ENCODE data around the gene CBX7.

The CBX7 gene

DNA sequence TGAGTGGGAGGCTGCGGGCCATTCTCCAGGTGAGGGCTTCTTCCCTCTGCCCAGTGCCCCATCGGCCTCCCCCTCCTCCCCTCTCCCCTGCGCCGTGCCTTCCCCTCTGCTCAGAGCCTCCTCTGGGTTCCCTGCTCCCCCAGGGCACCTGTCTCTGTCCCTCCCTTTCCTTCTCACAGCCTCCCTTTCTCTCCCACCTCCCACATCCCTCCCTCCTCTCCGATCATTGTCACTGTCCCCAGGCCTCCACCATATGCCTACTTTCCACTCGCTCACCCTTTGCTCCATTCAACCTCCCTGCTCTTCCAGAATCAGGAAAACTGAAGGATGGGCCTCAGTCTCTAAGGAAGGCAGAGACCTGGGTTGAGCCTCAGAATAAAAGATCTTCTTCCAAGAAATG lies 65.4 kb downstream of the CBX7 start:
- H3K27ac ChIP-seq (replicated peaks): no peak overlapping the region
- TF ChIP-seq SPI1 (IDR thresholded peaks at IDR 0.05; ENCODE audit: borderline replicate concordance, low read depth) (no peak), CTCF (IDR thresholded peaks at IDR 0.05; ENCODE audit: insufficient read depth, low read length) (no peak), GABPA (IDR thresholded peaks at IDR 0.05; ENCODE audit: low read depth) (no peak), POLR2AphosphoS5 (IDR thresholded peaks at IDR 0.05; ENCODE audit: low read depth) (no peak)
- TF ChIP-seq, protein P1, sequence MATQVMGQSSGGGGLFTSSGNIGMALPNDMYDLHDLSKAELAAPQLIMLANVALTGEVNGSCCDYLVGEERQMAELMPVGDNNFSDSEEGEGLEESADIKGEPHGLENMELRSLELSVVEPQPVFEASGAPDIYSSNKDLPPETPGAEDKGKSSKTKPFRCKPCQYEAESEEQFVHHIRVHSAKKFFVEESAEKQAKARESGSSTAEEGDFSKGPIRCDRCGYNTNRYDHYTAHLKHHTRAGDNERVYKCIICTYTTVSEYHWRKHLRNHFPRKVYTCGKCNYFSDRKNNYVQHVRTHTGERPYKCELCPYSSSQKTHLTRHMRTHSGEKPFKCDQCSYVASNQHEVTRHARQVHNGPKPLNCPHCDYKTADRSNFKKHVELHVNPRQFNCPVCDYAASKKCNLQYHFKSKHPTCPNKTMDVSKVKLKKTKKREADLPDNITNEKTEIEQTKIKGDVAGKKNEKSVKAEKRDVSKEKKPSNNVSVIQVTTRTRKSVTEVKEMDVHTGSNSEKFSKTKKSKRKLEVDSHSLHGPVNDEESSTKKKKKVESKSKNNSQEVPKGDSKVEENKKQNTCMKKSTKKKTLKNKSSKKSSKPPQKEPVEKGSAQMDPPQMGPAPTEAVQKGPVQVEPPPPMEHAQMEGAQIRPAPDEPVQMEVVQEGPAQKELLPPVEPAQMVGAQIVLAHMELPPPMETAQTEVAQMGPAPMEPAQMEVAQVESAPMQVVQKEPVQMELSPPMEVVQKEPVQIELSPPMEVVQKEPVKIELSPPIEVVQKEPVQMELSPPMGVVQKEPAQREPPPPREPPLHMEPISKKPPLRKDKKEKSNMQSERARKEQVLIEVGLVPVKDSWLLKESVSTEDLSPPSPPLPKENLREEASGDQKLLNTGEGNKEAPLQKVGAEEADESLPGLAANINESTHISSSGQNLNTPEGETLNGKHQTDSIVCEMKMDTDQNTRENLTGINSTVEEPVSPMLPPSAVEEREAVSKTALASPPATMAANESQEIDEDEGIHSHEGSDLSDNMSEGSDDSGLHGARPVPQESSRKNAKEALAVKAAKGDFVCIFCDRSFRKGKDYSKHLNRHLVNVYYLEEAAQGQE (IDR thresholded peaks at IDR 0.05; ENCODE audit: insufficient replicate concordance, low read depth): no peak
- H3K4me3 ChIP-seq (replicated peaks; ENCODE audit: insufficient read depth, low read length): no peak overlapping the region
- peaks cover 5% of the 10 kb centered on the region for H3K27me3 ChIP-seq (ENCODE audit: insufficient read depth, poor library complexity, severe bottlenecking)
- no peak for DNase-seq (ENCODE audit: low read depth in 1 of 2, low spot score in 1 of 2)

GRCh38 chr22:39084666-39085065 lies 67.8 kb downstream of the CBX7 start:
- TF ChIP-seq, protein P1 (IDR thresholded peaks at IDR 0.05; ENCODE audit: insufficient replicate concordance, low read depth): no peak
- TF ChIP-seq GABPA (IDR thresholded peaks at IDR 0.05; ENCODE audit: low read depth): no peak
- TF ChIP-seq CTCF (IDR thresholded peaks at IDR 0.05; ENCODE audit: insufficient read depth, low read length): no peak
- no peak for TF ChIP-seq POLR2AphosphoS5 (IDR thresholded peaks at IDR 0.05; ENCODE audit: low read depth)
- TF ChIP-seq SPI1 (IDR thresholded peaks at IDR 0.05; ENCODE audit: borderline replicate concordance, low read depth): no peak
- no peak for DNase-seq (ENCODE audit: low read depth in 1 of 2, low spot score in 1 of 2)
- H3K4me3 ChIP-seq (replicated peaks; ENCODE audit: insufficient read depth, low read length): no peak overlapping the region
- no peak overlapping the region for H3K27ac ChIP-seq (replicated peaks)
- no peaks in the 10 kb centered on the region for H3K27me3 ChIP-seq (ENCODE audit: insufficient read depth, poor library complexity, severe bottlenecking)

DNA sequence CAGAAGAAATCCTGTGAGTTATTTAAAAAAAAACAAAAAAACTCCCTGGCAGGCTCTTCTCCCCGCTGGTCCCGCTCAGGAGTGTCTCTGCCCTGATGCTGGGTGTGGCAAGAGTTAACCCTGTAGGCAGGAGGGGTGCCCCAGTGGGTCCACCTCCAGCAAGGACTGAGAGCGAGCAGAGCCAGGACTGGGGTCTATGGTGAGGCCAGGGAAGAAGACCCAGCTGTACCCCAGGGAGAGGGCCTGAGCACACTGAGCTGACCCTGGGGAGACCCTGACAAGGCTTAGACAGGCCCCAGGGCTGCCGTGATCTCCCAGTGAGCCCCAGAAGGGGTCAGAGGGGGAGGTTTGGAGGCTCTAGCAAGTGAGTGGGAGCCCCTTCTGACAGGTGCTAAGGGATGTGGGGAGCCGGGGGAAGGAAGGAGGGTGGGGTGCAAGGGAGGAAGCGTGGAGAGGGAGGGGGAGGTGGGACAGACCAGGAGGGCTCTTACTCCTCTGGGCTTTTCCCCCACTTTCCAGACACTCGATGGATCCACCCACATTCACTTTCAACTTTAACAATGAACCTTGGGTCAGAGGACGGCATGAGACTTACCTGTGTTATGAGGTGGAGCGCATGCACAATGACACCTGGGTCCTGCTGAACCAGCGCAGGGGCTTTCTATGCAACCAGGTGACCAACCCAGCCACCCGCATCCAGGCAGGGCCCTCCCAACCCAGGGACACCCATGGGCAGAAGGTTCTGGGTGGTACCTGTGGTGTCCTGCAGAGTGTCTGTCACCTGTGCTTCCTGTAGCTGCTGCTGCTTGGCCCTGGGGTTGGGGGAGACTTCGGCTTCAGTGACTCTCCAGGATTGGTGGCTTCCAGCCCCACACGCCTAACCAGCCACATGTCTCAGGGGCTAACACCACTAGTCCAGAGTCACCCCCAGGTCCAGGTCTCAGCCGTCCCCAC lies 69.0 kb downstream of the CBX7 start:
- TF ChIP-seq, protein P1 (IDR thresholded peaks at IDR 0.05; ENCODE audit: insufficient replicate concordance, low read depth): no peak
- Histone ChIP-seq H3K4me3 (replicated peaks; ENCODE audit: insufficient read depth, low read length) (no peak overlapping the region), H3K27me3 (ENCODE audit: insufficient read depth, poor library complexity, severe bottlenecking) (no peaks in the 10 kb centered on the region), H3K27ac (replicated peaks) (no peak overlapping the region)
- no peak for DNase-seq (ENCODE audit: low read depth in 1 of 2, low spot score in 1 of 2)

Data from HL-60 (cell line).